Left renal cortex interstitium (tissue), 4 donors: ENCODE measurements around the gene RTKN2. TPM values are rescaled to one million over a fixed set of nuclear protein-coding genes. Genes with fewer than 3 reads are reported as not detected.
A peak's percentile ranks its signal among the peaks of the same experiment; 100 is the strongest.

Experiments
- DNase-seq, 4 donors: peaks; one replicate each; pipeline ENCODE4 v3.0.0-alpha.2; 2013; ENCODE audit warnings: low read depth in 4 of 4, low spot score in 2 of 4, missing footprints in 1 of 4
- polyA plus RNA-seq, 4 donors: library from polyadenylated mRNA; unstranded; fragments of 120-200 nt; gene quantifications; one replicate each; pipeline ENCODE4 v1.2.1, GENCODE V29; 2013; ENCODE audit not compliant: insufficient read length in 4 of 4

The RTKN2 gene
- polyA plus RNA-seq, 4 donors = 9.3 to 13.2 (median 11.3) TPM

DNA sequence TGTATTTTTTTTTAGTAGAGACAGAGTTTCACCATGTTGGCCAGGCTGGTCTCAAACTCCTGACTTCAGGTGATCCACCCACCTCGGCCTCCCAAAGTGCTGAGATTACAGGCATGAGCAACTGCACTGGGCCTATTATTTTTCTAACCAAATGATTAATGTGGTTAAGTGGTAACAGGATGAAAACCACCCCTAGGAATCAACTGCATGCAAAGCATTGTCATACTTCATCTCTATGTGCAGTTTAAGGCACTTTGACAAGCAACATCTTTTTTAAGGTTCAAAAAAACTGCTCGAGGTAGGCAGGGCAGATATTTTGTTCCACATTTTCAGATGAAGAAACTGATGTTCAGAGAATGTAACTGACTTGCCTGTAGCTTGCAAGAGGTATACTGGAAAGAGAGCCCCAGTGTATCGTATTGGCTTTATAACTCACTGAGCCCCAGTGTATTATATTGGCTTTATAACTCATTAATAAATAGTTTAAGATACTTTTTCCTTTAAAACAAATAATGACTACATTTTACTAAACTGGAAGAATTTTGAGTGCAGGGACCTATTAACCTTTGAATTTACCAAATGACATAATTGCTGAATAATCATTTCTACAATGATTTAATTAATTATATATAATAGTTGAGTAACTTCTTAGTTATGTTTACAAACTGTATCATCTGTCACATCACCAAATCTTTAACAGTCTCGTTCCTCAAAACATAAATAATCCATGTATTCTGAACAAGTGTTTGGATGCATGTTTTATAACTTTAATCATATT lies 38.1 kb downstream of the RTKN2 start:
- no peak for DNase-seq

DNA sequence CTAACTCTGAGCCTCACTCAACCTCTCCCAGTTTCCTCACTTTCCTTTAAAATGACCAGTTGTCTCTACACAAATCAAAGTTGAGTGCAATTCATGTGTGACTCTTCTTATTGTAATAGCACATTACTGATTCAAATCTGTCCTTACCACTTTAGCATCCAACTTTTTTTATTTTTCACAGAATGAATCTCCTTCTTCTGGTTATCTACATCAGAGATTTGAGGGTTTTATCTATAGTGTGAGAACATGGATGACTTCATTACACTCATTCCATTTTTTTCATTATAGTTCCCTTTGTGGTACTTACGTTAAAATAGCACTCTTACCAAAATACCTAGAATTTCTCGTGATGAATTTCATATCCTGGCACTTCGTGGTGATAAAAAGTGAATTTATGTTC lies 43.3 kb downstream of the RTKN2 start:
- no peak for DNase-seq

DNA sequence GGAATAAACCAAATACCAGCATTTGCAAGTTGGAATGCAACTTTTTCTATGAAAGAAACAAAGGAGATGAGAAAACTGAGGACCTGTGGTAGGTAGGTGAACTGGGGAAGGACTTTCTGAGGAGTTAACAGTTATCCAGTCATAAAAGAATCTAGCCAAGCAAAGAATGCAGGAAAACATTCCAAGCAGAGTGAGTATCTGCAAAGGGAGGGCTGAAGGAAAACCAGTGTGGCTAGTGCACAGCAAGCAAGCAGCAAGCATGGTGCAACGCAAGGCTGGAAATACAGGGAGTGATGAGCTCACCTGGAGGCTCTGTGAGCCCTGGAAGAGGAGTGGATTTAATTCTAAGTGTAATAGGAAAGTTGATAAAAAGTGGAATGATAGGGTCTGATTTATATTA lies 44.0 kb downstream of the RTKN2 start:
- no peak for DNase-seq

GRCh38 chr10:62217683-62218082 lies 51.0 kb downstream of the RTKN2 start:
- no peak for DNase-seq

GRCh38 chr10:62214364-62214874 lies 54.2 kb downstream of the RTKN2 start:
- no peak for DNase-seq

- DNase-seq = no peak
These were observed 62.8 kb downstream of the RTKN2 start for GRCh38 chr10:62205750-62206399.

- no peak for DNase-seq
These were observed 69.1 kb downstream of the RTKN2 start for GRCh38 chr10:62199584-62199983.

DNA sequence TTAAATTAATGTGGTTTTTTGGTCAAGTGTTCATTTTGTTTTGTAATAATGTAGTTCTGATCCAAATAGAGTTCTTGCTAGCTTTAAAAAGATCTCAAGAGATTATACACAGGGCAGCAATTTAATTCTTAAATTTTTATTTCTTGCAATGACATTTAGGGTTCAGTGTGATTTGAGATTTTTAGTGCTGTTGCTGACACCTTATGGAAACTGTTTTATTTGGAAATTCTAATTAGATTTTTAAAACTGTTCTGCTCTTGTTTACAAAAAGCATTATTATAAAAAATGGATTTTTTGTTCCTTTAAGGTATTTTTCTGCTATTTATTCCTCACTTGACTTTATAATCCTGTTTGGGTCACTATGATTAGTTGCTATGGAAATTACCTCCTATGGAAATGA lies 72.1 kb downstream of the RTKN2 start:
- DNase-seq = no peak

DNA sequence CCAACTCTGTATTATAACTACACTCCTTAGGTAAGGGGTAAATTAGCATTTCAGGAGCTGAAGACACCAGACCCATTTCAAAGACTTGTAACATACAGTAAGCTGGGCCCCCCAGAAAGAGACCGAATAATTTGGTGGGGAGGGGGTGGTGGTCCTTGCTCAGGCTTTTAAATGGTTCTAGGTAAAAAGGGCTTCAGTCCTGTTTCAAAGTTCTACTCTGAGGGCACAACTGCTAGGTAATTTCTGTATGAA lies 73.0 kb downstream of the RTKN2 start:
- no peak for DNase-seq

DNA sequence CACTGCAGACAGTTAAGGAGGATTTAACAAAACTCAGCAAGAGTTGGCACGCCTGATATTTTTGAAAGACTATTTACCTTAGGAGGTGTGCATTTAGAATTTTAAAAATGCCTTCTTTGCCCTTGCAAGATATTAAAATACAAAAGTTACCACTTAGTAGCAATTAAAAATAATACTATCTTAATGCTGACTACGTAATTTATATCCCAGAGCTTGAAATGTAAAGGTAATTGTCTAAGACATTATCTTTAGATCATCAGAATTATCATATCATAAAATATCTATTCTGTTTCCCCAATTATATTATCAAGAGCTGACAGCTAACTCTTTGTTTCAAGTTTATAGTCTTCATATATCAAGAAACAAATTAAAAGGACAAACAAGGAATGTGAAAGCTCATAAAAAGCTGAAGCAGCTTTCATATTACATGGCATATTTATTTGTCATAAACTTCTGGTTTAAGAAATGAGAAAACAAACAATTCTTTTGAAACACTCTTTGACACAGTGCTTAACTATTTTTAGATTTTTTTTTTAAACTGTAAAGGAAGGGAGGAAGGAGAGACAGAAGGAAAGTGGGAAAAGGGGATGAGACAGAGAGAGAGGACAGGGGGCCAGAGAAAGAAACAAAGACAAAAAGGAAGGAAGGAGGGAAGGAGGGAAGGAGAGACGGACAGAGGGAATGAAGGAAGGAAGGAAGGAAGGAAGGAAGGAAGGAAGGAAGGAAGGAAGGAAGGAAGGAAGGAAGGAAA lies 73.5 kb downstream of the RTKN2 start:
- peak in 1 of 4 donors; percentile 5 for DNase-seq

- no peak for DNase-seq
These were observed 75.2 kb downstream of the RTKN2 start for GRCh38 chr10:62193479-62193878.

GRCh38 chr10:62189131-62189530 lies 79.5 kb downstream of the RTKN2 start:
- DNase-seq = no peak

DNA sequence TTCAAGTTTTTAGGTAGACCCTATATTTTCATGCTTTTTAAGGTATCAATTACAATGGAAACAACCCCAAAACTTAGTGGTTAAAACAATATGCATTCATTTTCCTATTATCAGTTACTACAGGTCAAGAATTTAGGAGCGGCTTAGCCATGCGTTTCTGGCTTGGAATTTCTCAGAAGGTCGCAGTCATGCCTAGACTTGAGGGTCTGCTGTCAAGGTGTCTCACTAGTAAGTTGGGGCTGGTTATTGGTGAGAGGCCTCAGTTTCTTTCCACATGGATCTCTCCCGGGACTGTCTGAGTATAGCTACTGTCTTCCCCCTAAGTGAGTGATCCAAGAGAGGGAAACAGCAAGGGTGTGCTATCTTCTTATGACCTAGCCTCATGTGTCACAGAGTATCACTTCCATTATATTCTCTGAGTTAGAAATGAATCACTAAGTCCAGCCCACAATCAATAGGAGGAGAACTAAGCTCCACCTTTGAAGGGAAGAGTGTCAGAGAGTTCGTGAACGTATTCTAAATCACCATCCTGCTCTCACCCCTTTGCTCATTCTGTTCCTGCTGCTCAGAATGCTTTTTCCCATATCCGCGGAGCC lies 80.5 kb downstream of the RTKN2 start:
- DNase-seq = no peak

GRCh38 chr10:62186999-62187675 lies 81.5 kb downstream of the RTKN2 start:
- no peak for DNase-seq

DNA sequence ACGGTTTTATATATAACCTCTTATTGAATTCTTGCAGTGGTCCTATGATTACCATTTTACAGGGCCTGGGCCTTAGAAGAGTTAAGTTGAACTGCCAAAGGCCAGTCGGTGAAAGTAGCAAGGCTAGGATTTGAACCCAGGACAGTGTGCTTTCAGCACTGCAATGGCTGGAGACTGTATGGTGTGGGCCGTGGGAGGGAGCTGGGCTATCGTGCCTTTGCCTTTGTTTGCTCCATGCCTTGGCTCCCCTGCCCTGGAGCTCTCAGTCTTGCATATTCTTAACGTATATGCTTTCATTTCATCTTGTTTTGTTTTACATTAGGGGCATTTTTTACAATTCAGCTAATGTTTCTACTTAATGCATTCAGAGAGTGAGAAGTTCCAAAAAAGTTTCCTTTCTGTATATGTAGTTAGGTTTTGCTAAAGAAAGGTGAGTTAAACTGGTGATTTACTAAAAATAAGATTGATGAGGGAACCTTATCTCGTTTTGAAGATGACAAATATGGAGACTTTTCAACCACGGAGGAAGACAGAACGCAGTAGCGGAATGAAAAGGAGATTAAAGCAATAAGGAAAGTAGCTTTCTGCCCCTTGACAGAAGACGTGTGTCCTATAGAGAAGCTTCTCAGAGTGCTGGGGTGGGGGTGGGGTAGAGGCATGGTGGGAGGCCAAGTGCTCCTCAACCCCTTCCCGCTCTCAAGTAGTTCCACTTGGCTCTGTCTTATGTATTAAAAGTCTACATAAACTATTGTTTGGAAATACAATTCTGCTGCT lies 82.5 kb downstream of the RTKN2 start:
- DNase-seq = no peak

GRCh38 chr10:62183857-62184795 lies 84.5 kb downstream of the RTKN2 start:
- DNase-seq = no peak

GRCh38 chr10:62183442-62183841 lies 85.2 kb downstream of the RTKN2 start:
- no peak for DNase-seq

DNA sequence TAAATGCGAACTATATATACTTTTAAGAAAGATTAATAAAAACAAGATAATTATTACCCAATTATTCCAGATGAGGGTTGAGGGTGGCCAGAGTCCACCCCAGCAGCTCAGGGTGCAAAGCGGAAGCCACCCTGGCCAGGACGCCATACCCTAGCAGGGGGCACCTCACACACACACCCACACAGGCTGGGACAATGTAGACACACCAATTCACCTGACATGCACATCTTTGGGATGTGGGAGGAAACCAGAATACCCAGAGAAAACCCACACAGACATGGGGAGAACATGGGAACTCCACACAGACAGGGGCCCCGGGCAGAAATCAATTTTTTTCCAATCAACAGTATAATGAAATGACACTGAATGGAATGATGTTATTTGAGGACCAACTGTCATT lies 86.0 kb downstream of the RTKN2 start:
- DNase-seq = no peak

- DNase-seq = no peak
These were observed 86.5 kb downstream of the RTKN2 start for GRCh38 chr10:62182171-62182570.
